Measurements from ENCODE around the gene ARHGEF12. TPM values are rescaled to one million over a fixed set of nuclear protein-coding genes. Genes with fewer than 3 reads are reported as not detected.
A peak's percentile ranks its signal among the peaks of the same experiment; 100 is the strongest.

ARHGEF12 gene
- total RNA-seq, 4 donors from 2014 or later: 169 to 268 (median 197) TPM

DNA sequence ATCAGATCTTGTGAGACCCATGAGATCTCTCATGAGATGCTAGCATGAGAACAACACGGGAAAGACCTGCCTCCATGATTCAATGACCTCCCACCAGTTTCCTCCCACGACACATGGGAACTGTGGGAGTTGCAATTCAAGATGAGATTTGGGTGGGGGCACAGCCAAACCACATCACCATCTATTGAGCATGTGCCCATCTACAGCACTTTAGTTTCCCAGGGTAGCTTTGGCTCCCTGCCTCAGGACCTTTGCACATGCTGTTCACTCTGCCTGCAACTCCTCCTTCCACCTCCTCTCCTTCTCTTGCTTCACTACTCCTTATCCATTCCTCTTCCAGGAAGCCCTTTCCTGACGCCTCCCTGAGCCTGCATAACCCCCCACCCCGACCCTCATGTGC is 192.5 kb downstream of the ARHGEF12 start:
- intact Hi-C loops (cut with DNase I): no loop called here
- H3K9me3 ChIP-seq: no peaks in the 10 kb centered on the region
- TF ChIP-seq, protein P1, sequence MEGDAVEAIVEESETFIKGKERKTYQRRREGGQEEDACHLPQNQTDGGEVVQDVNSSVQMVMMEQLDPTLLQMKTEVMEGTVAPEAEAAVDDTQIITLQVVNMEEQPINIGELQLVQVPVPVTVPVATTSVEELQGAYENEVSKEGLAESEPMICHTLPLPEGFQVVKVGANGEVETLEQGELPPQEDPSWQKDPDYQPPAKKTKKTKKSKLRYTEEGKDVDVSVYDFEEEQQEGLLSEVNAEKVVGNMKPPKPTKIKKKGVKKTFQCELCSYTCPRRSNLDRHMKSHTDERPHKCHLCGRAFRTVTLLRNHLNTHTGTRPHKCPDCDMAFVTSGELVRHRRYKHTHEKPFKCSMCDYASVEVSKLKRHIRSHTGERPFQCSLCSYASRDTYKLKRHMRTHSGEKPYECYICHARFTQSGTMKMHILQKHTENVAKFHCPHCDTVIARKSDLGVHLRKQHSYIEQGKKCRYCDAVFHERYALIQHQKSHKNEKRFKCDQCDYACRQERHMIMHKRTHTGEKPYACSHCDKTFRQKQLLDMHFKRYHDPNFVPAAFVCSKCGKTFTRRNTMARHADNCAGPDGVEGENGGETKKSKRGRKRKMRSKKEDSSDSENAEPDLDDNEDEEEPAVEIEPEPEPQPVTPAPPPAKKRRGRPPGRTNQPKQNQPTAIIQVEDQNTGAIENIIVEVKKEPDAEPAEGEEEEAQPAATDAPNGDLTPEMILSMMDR (IDR thresholded peaks at IDR 0.05): no peak
- no peak for TF ChIP-seq POLR2A (IDR thresholded peaks at IDR 0.05)
- H3K4me1 ChIP-seq: peaks cover 14 to 15% of the 10 kb centered on the region in 2 donors
- H3K4me3 ChIP-seq (replicated peaks in 1 of 3): no peak overlapping the region
- no peaks in the 10 kb centered on the region for H3K27me3 ChIP-seq
- no peaks in the 10 kb centered on the region for H3K36me3 ChIP-seq
- WGBS, 2 donors: 85 to 96% methylated on average over 4 of the region's 4 CpGs
- no peak for DNase-seq
- H3K27ac ChIP-seq: no peak overlapping the region

DNA sequence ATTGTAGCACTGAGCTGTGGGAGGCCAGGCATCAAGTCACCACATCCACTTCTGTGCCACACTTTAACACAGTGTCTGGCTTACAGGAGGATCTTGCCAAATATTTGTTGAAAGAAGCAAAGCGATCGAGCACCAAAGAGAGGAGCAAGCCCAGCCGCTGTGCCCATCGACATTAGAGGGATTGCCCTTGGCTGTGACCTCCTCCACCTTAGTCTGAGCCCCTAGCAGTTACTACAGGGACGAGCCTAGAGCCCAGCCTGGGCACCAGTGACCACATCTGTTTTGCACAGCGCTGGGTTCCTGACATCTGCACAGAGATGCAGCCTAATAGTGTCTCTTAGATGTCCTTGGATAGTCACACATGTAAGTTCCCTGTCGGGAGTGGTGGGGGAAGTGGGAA is 193.0 kb downstream of the ARHGEF12 start:
- H3K4me1 ChIP-seq: peaks cover 14 to 15% of the 10 kb centered on the region in 2 donors

DNA sequence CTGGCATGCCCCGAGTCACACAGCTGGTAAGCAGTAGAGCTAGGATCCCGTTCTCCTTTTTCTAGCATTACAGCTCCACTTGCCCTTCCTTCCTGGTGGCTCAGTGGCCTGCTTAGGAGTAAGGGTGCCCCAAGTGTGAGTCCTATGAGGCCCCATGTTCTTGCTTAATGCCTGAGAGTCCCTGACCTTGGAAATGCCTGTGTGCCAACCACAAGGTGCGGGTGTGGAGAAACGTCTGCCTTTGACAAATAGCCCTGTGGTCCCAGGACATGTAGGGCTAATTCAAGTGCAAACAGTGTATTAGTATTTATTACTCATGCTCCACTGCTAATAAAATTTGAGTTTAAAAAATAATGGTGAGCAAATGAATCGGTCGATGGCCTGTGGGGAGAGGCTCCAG is 193.7 kb downstream of the ARHGEF12 start:
- intact Hi-C loops (cut with DNase I): no loop called here

More for the DNA sequence above, 193.0 kb downstream of the ARHGEF12 start:
- H3K36me3 ChIP-seq: no peaks in the 10 kb centered on the region
- no peaks in the 10 kb centered on the region for H3K9me3 ChIP-seq
- H3K4me3 ChIP-seq (replicated peaks in 1 of 3): no peak overlapping the region
- DNase-seq: no peak
- no peak overlapping the region for H3K27ac ChIP-seq
- WGBS, 2 donors: 63 to 70% methylated on average over 7 of the region's 7 CpGs
- TF ChIP-seq POLR2A (IDR thresholded peaks at IDR 0.05): no peak
- H3K27me3 ChIP-seq: no peaks in the 10 kb centered on the region
- intact Hi-C loops (cut with DNase I): no loop called here

DNA sequence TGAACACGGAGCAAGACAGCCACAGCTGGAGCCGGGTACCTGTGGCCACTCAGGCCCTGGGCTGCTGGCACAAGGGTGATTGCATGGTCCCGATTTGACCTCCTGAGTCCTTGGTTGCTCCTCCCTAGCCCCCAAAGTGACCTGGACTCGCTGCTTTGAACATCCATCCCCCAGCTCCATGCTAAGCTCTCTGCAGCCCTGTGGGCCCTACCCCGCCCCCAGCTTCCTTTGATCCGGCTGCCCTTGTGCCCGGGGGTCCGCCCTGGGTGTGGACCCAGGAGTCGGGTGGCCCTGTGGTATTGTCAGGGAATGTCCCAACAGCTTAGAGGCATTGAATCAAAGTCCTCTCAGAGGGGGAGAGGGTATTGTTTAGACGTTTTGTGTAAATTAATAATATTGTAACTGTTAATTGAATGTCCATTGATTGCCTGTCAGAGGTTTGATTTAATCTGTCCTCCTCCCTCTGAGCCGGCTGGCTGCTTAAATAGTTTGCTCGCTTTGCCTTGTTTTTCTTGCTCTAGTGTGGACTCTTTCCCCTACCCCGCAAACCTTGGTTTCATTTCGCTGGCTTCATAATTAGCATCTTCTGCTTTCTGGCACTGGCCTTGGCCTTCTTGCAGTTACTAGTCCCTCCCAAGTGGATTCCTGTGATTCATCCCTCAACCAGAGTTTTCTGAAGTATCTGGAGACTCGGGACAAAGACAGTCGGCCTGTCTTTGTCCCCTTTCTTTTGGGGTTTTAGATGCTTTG is 196.0 kb downstream of the ARHGEF12 start:
- TF ChIP-seq POLR2A (IDR thresholded peaks at IDR 0.05): no peak
- TF ChIP-seq, protein P1 (IDR thresholded peaks at IDR 0.05): no peak
- DNase-seq: peak; percentile 44 to 48
- WGBS, 2 donors: 46 to 51% methylated on average over 13 to 16 of the region's 16 CpGs
- Histone ChIP-seq H3K4me3 (replicated peaks in 1 of 3) (no peak overlapping the region), H3K4me1 (peaks cover 14 to 15% of the 10 kb centered on the region in 2 donors), H3K27me3 (no peaks in the 10 kb centered on the region), H3K36me3 (no peaks in the 10 kb centered on the region), H3K27ac (peak overlapping the region in 2 of 3 donors; percentile 36 to 53), H3K9me3 (no peaks in the 10 kb centered on the region)
- intact Hi-C loops (cut with DNase I): no loop called here

More for the DNA sequence above, 193.7 kb downstream of the ARHGEF12 start:
- TF ChIP-seq, protein P1 (IDR thresholded peaks at IDR 0.05): no peak
- no peak for TF ChIP-seq POLR2A (IDR thresholded peaks at IDR 0.05)
- H3K27ac ChIP-seq: no peak overlapping the region
- no peak overlapping the region for H3K4me3 ChIP-seq (replicated peaks in 1 of 3)
- H3K36me3 ChIP-seq: no peaks in the 10 kb centered on the region
- H3K9me3 ChIP-seq: no peaks in the 10 kb centered on the region
- H3K4me1 ChIP-seq: peaks cover 14 to 15% of the 10 kb centered on the region in 2 donors
- no peaks in the 10 kb centered on the region for H3K27me3 ChIP-seq
- DNase-seq: no peak
- WGBS, 2 donors: 89% methylated on average over 6 of the region's 6 CpGs

DNA sequence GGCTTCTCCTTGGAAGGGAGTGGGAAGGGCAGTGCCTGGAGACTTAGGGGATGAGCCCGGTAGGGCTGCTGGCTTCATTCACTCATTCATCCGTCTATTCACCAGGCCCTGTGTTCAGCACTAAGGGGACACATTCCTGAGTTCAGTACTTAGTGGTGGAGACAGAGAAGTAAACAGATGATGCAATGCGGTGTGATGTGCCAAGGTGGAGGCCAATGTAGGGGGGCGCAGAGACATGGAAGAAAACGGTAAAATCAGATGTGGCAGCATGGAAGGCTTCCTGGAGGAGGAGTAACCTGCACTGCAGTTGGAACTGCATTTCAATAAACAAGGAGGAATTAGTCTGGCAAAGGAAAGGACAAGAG is 196.6 kb downstream of the ARHGEF12 start:
- Histone ChIP-seq H3K9me3 (no peaks in the 10 kb centered on the region), H3K36me3 (no peaks in the 10 kb centered on the region), H3K4me3 (replicated peaks in 1 of 3) (no peak overlapping the region), H3K27ac (peak overlapping the region in 2 of 3 donors; percentile 36 to 53), H3K4me1 (peaks cover 14 to 15% of the 10 kb centered on the region in 2 donors), H3K27me3 (no peaks in the 10 kb centered on the region)
- DNase-seq: peak in 1 of 2 donors; percentile 30
- no peak for TF ChIP-seq POLR2A (IDR thresholded peaks at IDR 0.05)
- TF ChIP-seq, protein P1 (IDR thresholded peaks at IDR 0.05): no peak
- WGBS, 2 donors: 50 to 51% methylated on average over 5 of the region's 5 CpGs
- intact Hi-C loops (cut with DNase I): no loop called here

All from thyroid gland (tissue), 4 donors.